Glomerular endothelial cell (primary cell): ENCODE results near the gene GREB1L. TPM values are rescaled to one million over a fixed set of nuclear protein-coding genes. Genes with fewer than 3 reads are reported as not detected.

Experiments
- DNase-seq: peaks from one replicate; pipeline ENCODE4 v3.0.0-alpha.2; 2011; ENCODE audit warnings: low read depth, low spot score; ENCODE audit errors: extremely low read depth
- total RNA-seq: library from RNA; depleted of rRNA; stranded (reverse); fragments of >200 nt; gene quantifications from 2 replicates; pipeline ENCODE4 v1.2.3, GENCODE V29; 2015

GREB1L gene
- total RNA-seq, 1 donor from 2014 or later: 1.5 TPM

DNA sequence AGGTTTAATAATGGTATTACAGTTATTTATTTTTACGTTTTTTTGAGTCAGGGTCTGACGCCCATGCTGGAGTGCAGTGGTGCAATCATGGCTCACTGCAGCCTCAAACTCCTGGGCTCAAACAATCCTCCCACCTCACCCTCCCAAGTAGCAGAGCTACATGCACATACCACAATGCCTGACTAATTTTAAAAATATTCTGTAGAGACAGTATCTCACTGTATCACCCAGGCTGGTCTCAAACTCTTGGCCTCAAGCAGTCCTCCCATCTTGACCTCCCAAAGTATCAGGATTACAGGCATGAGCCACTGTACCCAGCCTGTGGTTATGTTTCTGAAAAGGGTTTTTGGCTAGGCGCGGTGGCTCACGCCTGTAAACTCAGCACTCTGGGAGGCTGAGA, 237.7 kb downstream of the GREB1L start:
- DNase-seq: no peak

DNA sequence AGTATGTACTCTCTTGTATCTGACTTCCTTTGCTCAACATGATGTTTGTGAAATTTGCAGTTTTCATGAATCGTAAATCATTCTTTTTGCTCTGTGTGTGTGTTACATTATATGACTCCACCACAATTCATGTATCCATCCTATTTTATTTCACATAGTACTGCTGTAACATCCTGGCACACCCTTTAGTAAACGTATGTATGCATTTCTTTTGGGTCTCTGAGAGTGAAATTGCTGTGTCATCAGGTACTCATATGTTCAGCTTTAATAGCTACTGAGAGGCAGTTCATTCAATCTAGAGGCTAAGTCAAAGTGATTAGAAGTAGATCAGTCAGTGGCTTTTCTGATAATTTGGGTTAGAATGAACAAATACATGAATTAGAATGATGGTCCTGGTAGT, 239.7 kb downstream of the GREB1L start:
- DNase-seq: no peak

GRCh38 chr18:21483051-21483450, 241.0 kb downstream of the GREB1L start:
- no peak for DNase-seq

- peak; percentile 41 for DNase-seq
Measured at GRCh38 chr18:21484851-21485636, 243.0 kb downstream of the GREB1L start.

DNA sequence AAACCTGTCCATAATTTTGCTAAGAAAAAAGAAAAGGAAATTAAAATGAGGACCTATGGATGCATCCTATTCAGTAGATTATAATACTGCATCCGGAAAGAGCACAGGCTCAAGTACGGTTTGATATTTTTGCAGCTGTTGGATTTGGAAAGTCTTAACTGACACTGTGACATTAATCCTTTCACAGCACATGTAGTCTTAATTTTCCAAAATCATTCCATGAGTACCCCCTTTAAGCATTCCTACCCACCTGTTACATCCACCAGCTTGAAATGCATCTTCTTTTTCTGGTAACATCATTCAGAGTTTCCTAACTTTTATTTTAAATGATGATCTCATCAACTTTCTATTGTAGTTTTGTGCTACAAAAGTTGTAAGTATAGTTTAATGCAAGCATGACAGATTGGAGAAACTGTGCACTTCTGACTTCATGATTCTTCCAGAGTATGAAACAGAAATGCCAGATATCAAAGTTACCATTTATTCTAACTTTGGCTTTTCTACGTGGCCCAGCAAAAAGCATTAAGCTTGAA, 244.9 kb downstream of the GREB1L start:
- DNase-seq: no peak

DNA sequence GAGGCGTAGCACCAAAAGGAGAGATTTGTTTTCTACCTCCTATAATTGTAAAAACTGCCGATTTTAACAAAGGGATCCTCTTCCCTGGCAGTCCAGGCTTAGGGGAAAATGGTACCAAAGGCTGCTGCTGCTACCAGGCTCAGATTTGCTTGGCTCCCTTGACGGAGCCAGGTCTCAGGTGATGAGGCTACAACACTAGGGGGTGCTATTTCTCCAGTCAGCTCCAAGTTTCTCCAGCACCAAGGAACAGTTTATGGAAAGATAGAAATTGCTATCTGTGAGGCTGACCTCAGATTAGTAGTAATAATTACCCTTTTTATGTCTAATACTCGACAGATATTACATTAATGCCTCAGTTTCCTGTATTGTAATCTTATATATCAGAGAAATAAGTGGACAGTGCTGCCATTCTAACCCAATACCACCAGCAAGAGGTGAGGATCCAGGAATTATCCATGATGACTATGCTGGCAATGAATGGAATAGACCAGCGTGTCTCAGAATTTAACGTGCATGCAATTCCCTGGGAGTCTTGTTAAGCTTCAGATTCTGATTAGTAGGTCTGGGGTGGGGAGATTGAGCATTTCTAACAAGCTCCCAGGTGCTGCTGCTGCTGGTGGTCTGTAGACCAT, 247.2 kb downstream of the GREB1L start:
- DNase-seq: peak; percentile 54

GRCh38 chr18:21489919-21490495, 248.0 kb downstream of the GREB1L start:
- no peak for DNase-seq

DNA sequence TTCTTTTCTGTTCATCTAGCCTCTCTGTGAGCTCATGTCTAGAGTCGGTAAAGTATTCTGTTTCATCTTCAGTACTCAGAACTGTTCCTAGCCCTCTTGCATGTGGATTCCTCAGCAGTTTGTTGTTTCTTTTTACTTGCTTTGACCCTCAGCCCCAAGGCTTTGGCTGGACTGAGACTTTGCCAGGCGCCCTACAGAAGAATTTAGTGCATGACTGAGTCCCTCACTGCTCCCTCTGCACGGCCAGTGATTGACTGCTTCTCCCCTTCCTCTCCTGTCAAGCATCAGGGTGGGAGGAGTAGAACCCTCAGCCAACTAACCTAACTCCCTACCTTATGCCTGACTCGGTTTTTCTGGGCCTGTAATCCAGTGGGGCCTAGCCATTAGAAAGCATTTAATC, 248.7 kb downstream of the GREB1L start:
- no peak for DNase-seq

GRCh38 chr18:21496277-21496835, 254.3 kb downstream of the GREB1L start:
- no peak for DNase-seq

DNA sequence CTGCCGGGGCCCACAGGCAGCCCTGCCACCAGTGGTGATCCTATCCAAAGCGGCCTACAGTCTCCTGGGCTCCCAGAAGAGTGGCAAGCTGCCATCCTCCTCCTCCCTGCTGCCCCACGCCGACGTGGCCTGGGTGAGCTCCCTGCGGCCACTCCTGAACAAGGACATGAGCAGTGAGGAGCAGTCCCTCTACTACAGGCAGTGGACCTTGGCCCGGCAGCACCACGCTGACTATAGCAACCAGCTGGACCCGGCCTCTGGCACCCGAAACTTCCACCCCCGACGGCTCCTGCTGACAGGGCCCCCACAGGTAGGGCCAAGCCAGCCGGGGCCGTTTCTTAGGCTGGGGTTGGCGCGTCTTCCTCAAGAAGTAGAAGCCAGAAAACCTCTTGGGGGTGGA, 258.0 kb downstream of the GREB1L start:
- no peak for DNase-seq

DNA sequence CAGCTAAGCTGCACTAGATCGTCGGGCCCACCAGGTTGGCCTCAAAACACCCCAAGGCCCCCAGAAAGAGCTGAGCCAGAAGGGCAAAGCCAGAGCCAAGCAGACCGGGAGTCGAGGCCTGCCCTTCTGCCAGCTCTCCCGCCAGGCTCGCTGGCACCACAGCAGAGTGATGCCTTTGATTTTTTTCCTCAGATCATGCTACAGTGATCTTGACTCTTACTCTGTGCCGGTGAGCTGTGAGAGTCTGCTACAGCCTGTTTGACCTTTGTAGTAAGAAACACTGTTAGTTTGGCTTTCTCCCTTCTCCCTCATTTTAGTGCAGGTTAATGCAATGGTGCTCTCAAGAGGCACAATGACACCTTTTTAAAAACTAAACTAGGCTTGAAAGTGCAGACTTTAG, 260.6 kb downstream of the GREB1L start:
- DNase-seq: no peak

- no peak for DNase-seq
Measured at GRCh38 chr18:21507913-21508701, 266.1 kb downstream of the GREB1L start.

- no peak for DNase-seq
Measured at GRCh38 chr18:21509062-21509461, 267.0 kb downstream of the GREB1L start.

- no peak for DNase-seq
Measured at GRCh38 chr18:21513292-21513691, 271.3 kb downstream of the GREB1L start.

GRCh38 chr18:21513741-21514140, 271.7 kb downstream of the GREB1L start:
- no peak for DNase-seq

DNA sequence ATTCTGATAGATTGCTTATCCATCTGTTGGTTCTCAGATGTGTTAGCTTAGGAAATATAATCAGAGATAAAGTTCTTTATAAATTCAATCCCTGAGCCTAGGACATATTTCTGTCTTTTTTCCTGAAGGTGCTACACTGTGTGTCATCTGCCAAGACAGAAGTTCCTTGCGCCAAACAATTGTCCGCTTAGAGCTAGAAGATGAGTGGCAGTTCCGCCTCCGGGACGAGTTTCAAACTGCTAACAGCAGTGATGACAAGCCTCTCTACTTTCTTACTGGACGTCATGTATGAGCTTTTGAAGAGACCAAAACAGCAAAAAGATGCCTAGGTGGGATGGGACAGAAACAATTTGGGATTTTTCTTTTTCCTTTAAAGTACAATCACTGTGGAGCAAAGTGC, 280.5 kb downstream of the GREB1L start:
- no peak for DNase-seq

DNA sequence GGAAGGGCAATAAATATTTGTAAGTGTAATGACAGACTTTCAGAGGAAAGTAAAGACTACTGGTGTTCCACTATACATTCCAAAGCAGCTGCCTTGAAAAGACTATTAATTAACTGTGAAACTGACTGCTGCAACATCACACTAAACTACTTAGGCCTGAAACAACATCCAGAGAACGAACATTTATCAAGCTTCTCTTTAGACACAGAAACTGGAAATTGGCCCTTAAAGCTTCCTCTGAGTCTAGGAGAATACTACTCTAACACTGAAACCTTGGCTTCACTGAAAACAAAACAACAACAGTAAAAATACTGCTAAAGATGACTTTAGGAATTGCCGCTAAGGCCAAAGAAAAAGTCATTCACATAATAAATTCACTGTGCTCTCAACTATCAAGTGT, 283.9 kb downstream of the GREB1L start:
- DNase-seq: no peak

DNA sequence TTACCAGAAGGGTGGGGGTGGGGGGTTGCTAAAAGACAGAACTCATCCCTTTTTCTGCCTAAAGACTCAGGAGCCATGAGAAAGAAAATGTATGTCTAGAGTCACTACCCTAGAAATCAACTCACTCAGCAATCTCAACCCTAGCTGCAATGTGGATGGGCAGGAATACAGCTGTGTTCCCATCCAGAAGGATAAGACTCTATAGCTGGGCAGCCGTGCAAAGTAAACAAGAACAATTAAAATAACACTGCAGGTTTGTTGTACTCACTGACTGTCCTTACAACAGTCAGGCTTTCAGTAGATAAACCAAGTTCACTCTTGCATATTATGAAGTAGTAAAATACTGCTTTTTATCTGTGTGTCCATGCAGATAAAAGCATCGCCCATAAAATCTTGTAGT, 284.4 kb downstream of the GREB1L start:
- DNase-seq: no peak

- no peak for DNase-seq
Measured at GRCh38 chr18:21534327-21534726, 292.3 kb downstream of the GREB1L start.

GRCh38 chr18:21538230-21538629, 296.2 kb downstream of the GREB1L start:
- no peak for DNase-seq

- DNase-seq: no peak
Measured at GRCh38 chr18:21546423-21546822, 304.4 kb downstream of the GREB1L start.
